Neural cell (in vitro differentiated cells): ENCODE data around the gene KCNAB2.

Experiments
- CTCF ChIP-seq: fragments of 450-650 bp; IDR thresholded peaks from 2 replicates; pipeline ENCODE4 v1.5.1; 2014; ENCODE audit warnings: antibody characterized with exemption, mild to moderate bottlenecking, moderate library complexity; ENCODE audit not compliant: poor library complexity, severe bottlenecking
- EZH2 ChIP-seq: fragments of 200-600, 300-800 bp; shearing (Covaris generic), sonication (generic); IDR thresholded peaks from 2 replicates; pipeline ENCODE4 v1.6.1; 2014; ENCODE audit warnings: antibody characterized with exemption, low read length, borderline replicate concordance, mild to moderate bottlenecking; ENCODE audit not compliant: insufficient read depth, poor library complexity, severe bottlenecking

GRCh38 chr1:6011161-6011945, 34.3 kb upstream of the KCNAB2 start:
- TF ChIP-seq CTCF (no peak), EZH2 (no peak)
